GM12875 (cell line): ENCODE data around the gene CARD19.
A peak's percentile ranks its signal among the peaks of the same experiment; 100 is the strongest.

Source experiments
- H3K4me3 ChIP-seq: one replicate; pipeline ENCODE4 v1.5.1; 2011; ENCODE audit warnings: low read depth, low read length, control low read depth
- CTCF ChIP-seq: IDR thresholded peaks from 2 replicates; pipeline ENCODE4 v1.5.1; 2011; ENCODE audit warnings: low read depth, mild to moderate bottlenecking, control low read depth, inconsistent platforms, low read length, moderate library complexity, borderline replicate concordance; ENCODE audit not compliant: insufficient read depth

The CARD19 gene

DNA sequence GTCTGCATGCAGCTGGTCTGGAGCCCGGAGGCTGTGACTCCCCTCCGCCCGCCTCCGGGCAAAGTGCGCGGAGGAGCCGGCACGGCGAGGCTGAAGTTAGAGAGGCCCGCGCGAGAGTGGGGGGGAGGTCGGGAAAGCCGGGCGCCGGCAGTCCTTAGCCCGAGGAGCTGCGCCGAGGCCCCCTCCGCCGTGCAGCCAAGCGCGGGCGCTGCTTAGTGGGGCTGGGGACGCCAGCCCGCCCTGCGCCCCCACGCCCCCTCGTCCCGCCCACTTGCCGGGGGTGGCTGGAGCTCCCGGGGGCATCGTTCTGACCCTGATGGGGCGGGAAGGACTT lies 37.6 kb downstream of the CARD19 start:
- peak overlapping the region; percentile 67 for H3K4me3 ChIP-seq
- no peak for TF ChIP-seq CTCF

DNA sequence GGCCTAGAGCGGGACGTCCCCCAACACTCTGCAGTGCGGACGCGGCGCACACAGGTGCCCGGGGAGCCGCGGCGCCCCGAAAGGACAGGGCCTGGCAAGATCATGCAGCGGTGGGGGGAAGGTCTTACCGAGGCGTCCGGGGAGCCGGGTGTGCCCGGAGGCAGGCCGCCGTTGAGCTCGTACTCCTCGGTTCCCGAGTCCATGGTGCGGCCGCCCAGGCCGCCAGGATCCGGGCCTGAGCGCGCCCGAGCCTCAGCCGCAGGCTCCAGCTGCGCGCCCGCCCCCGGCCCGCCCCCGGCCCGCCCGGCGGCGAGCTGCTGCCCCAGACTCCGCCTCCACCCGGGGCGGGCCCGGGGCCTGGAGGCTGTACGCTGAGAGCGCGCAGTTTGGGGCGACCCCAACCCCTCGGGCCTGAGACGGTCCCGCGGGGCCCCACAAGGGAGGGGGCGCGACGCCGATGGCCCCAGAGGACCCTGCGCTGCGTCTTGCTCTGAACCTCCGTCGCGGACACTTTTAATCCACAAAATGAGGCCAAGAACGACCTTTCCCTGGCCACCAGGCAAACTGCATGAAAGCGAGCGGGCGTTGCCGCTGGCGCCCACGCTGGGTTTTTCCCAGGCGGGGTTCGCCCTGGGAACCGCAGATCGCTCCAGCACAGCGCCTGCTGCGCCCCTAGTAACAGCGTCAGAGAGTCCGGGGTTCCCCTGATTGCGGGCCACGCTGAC lies 38.2 kb downstream of the CARD19 start, which contains the start of gene NINJ1:
TSS of gene NINJ1 (minus strand) at position 237 of the 725 bp plus-strand sequence. CDS start at position 203, 34 bp downstream.
- H3K4me3 ChIP-seq: peak within 1 kb of the TSS; percentile 67

DNA sequence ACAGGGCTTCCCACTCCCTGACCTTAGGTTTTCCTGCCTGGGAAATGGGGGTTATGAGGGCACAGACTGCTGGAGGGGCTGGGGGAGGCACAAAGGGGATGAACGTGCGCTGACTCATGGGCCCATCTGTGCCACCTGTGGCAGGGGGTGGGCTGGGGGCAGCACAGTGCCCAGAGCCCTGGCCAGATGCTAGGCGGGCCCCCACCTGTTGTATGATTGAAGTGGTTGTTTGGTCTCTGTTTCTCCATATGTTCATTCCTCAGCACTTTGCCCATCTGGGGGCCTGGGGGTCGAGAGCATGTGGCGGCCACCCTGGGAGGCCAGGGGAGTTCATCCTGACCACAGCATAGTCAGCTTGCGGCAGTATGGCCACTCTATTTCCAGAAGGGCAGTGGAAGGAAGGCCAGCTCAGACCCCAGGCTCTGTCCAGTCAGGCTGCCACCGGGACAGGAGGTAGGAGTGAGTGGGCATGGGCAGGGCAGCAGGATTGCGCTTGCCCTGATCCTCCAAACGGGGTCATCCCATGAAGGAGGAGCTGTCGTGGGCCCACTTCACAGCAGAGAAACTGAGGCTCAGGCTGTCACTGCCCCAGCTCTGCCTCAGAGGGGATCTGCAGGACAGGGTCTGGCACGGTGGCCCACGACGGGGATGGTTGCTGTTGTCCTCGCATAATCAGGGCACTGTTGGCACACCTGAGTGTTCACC lies 38.9 kb downstream of the CARD19 start:
- TF ChIP-seq CTCF: no peak
- H3K4me3 ChIP-seq: peak overlapping the region; percentile 67

More for the DNA sequence above, 38.2 kb downstream of the CARD19 start, which contains the start of gene NINJ1:
- TF ChIP-seq CTCF: no peak

- TF ChIP-seq CTCF: no peak
- H3K4me3 ChIP-seq: no peak overlapping the region
These were observed 40.0 kb downstream of the CARD19 start for GRCh38 chr9:93136011-93136440.

DNA sequence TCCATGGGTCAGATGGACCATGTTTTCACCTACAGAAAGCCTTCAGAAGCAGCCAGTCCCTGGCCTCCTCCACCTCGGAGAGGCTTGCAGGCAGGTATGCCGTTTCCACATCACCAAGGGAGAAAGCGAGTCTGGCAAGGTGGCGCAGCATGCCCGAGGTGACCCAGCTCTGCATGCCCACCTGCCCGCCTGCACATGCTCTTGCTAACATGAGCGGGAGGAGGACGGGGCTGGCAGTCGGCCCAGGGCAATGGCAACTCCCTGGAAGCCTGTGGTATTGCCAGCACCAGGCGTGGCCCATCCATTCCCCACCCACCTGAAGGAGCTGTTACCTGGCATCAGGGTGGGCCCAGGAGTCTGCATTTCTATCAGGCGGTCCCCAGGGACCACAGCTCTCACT lies 41.3 kb downstream of the CARD19 start:
- no peak for TF ChIP-seq CTCF
- H3K4me3 ChIP-seq: no peak overlapping the region

DNA sequence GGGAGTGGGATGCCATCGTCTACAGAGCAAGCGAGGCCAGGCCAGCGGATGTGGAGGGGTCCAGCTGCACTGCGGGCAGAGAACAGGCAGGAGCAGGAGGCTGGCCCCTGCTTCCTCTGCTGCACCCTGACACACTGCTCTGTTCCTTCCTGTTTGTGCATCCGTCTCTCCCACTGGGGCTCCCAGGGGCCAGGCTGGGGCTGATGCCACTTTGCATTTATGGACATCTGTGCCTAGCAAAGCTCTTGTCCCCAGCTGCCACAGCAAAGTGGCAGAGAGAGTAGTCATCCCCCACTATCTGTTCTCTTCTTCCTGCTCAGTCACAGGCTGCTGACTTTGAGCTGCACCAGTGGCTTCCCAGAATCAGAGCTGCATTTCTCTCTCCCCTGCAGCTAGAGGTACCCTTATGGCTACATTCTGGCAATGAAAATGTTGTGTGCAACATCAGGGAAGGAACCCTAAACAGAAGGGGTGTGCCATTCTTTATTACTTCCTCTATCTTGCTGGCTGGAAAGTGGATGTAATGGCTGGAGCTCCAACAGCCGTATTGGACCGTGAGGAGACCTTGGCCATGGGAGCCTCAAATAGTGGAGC lies 42.3 kb downstream of the CARD19 start:
- no peak overlapping the region for H3K4me3 ChIP-seq
- no peak for TF ChIP-seq CTCF
